Natural killer cell (primary cell): ENCODE measurements around the gene CSMD2. TPM values are rescaled to one million over a fixed set of nuclear protein-coding genes. Genes with fewer than 3 reads are reported as not detected.

Experiments used
- ATAC-seq, 3 donors: fragments of 150-1000 bp in 2 of 3; fragments of 200-7000 bp in 1 of 3; cut with Tn5 transposase; 1 replicate in 1 of 3; 2 replicates in 2 of 3; pipeline ENCODE4 v1.10.0; 2021; ENCODE audit warnings: mild to moderate bottlenecking in 2 of 3, moderate library complexity in 2 of 3
- DNase-seq, 2 donors: peaks; one replicate each; pipeline versions ENCODE4 v3.0.0 to v3.0.0-alpha.2; 2013 to 2021; ENCODE audit warnings: mixed read lengths in 1 of 2
- H3K27ac ChIP-seq: one replicate; pipeline ENCODE4 v1.5.1; 2013; ENCODE audit warnings: mild to moderate bottlenecking, low read length
- H3K27me3 ChIP-seq: one replicate; pipeline ENCODE4 v1.6.1; 2013; ENCODE audit warnings: low read length; ENCODE audit not compliant: control insufficient read depth, insufficient read depth
- H3K36me3 ChIP-seq: one replicate; pipeline ENCODE4 v1.6.1; 2013; ENCODE audit warnings: low read length; ENCODE audit not compliant: control insufficient read depth, insufficient read depth
- H3K4me1 ChIP-seq: one replicate; pipeline ENCODE4 v1.6.1; 2013; ENCODE audit warnings: low read length; ENCODE audit not compliant: control insufficient read depth, insufficient read depth
- H3K4me3 ChIP-seq: one replicate; pipeline ENCODE4 v1.5.1; 2013; ENCODE audit warnings: low read length
- H3K9me3 ChIP-seq: one replicate; pipeline ENCODE4 v1.6.1; 2013; ENCODE audit warnings: low read length; ENCODE audit not compliant: control insufficient read depth, insufficient read depth
- H3K27ac Mint-ChIP-seq, 2 donors: one replicate each; pipeline ENCODE4 v1.8.0; 2022; ENCODE audit warnings: mild to moderate bottlenecking in 2 of 2, mixed read lengths in 2 of 2, moderate library complexity in 1 of 2
- H3K27me3 Mint-ChIP-seq, 2 donors: one replicate each; pipeline ENCODE4 v1.8.0; 2022; ENCODE audit warnings: low read depth in 2 of 2, mixed read lengths in 2 of 2
- H3K36me3 Mint-ChIP-seq: one replicate; pipeline ENCODE4 v1.8.0; 2022; ENCODE audit warnings: mixed read lengths
- H3K4me1 Mint-ChIP-seq, 2 donors: one replicate each; pipeline ENCODE4 v1.8.0; 2022; ENCODE audit warnings: mixed read lengths in 2 of 2
- H3K4me3 Mint-ChIP-seq: one replicate; pipeline ENCODE4 v1.8.0; 2022; ENCODE audit warnings: mild to moderate bottlenecking, moderate library complexity, mixed read lengths
- H3K9me3 Mint-ChIP-seq, 2 donors: one replicate each; pipeline ENCODE4 v1.8.0; 2022; ENCODE audit warnings: mixed read lengths in 2 of 2
- CTCF ChIP-seq: fragments of 200-600 bp; IDR thresholded peaks from one replicate; pipeline ENCODE4 v1.8.0; 2022; ENCODE audit warnings: antibody characterized with exemption
- WGBS: methylation state at CpG from one replicate; pipeline ENCODE4 v1.1.7; 2013; ENCODE audit warnings: missing lambda C conversion rate; ENCODE audit not compliant: insufficient coverage; 5-methylcytosine and 5-hydroxymethylcytosine counted together
- intact Hi-C: fragments of 100-400 bp; cut with micrococcal nuclease; formaldehyde crosslinking; loops from one replicate; pipeline ENCODE4 v1.14.2; 2022
- total RNA-seq, 4 donors: library from RNA; stranded (reverse); fragments of 120-200 nt in 1 of 4; gene quantifications; one replicate each; pipeline versions ENCODE4 v1.2.3 to v1.2.4, GENCODE V29; 2013 to 2022

CSMD2 gene
- total RNA-seq, 3 donors from 2014 or later (not counting 1 experiment from before 2014, with no cell fraction given): not detected

GRCh38 chr1:34037856-34038255 lies 127.2 kb downstream of the CSMD2 start:
- Mint-ChIP-seq H3K36me3 (no peaks in the 10 kb centered on the region), H3K27me3 (peaks cover 3 to 18% of the 10 kb centered on the region in 2 donors), H3K4me3 (no peak overlapping the region), H3K4me1 (no peaks in the 10 kb centered on the region), H3K27ac (no peak overlapping the region), H3K9me3 (no peaks in the 10 kb centered on the region)
- Histone ChIP-seq H3K36me3 (no peaks in the 10 kb centered on the region), H3K27me3 (no peaks in the 10 kb centered on the region), H3K4me3 (no peak overlapping the region), H3K9me3 (no peaks in the 10 kb centered on the region), H3K4me1 (no peaks in the 10 kb centered on the region), H3K27ac (no peak overlapping the region)
- DNase-seq (no peak), ATAC-seq (no peak)
- intact Hi-C loops: no loop called here
- WGBS: 38% methylated on average over 2 of the region's 7 CpGs
- no peak for TF ChIP-seq CTCF

GRCh38 chr1:34037109-34037508 lies 127.9 kb downstream of the CSMD2 start:
- ATAC-seq: no peak

GRCh38 chr1:34034036-34034435 lies 131.0 kb downstream of the CSMD2 start:
- no peaks in the 10 kb centered on the region for H3K4me1 Mint-ChIP-seq
- intact Hi-C loops: no loop called here
- H3K9me3 ChIP-seq: no peaks in the 10 kb centered on the region
- no peaks in the 10 kb centered on the region for H3K36me3 ChIP-seq
- H3K4me3 Mint-ChIP-seq: no peak overlapping the region
- 79% methylated on average over 3 of the region's 5 CpGs for WGBS
- no peak for TF ChIP-seq CTCF
- H3K27me3 ChIP-seq: no peaks in the 10 kb centered on the region
- peaks cover 5 to 31% of the 10 kb centered on the region in 2 donors for H3K27me3 Mint-ChIP-seq
- no peaks in the 10 kb centered on the region for H3K9me3 Mint-ChIP-seq
- no peak for ATAC-seq
- no peak for DNase-seq
- H3K27ac Mint-ChIP-seq: no peak overlapping the region
- H3K27ac ChIP-seq: no peak overlapping the region
- no peaks in the 10 kb centered on the region for H3K36me3 Mint-ChIP-seq
- H3K4me1 ChIP-seq: no peaks in the 10 kb centered on the region
- no peak overlapping the region for H3K4me3 ChIP-seq

More at GRCh38 chr1:34037109-34037508, 127.9 kb downstream of the CSMD2 start:
- no peaks in the 10 kb centered on the region for H3K4me1 Mint-ChIP-seq
- Histone ChIP-seq H3K36me3 (no peaks in the 10 kb centered on the region), H3K27ac (no peak overlapping the region), H3K9me3 (no peaks in the 10 kb centered on the region), H3K4me3 (no peak overlapping the region), H3K4me1 (no peaks in the 10 kb centered on the region), H3K27me3 (no peaks in the 10 kb centered on the region)
- no peak for DNase-seq
- no peaks in the 10 kb centered on the region for H3K36me3 Mint-ChIP-seq
- no peak overlapping the region for H3K27ac Mint-ChIP-seq
- H3K9me3 Mint-ChIP-seq: no peaks in the 10 kb centered on the region
- no peak overlapping the region for H3K4me3 Mint-ChIP-seq
- 67% methylated on average over 8 of the region's 8 CpGs for WGBS
- intact Hi-C loops: no loop called here
- peaks cover 3 to 24% of the 10 kb centered on the region in 2 donors for H3K27me3 Mint-ChIP-seq
- TF ChIP-seq CTCF: no peak

GRCh38 chr1:34029954-34030353 lies 135.1 kb downstream of the CSMD2 start:
- no peak for ATAC-seq
- Mint-ChIP-seq H3K36me3 (no peaks in the 10 kb centered on the region), H3K9me3 (no peaks in the 10 kb centered on the region), H3K4me1 (no peaks in the 10 kb centered on the region), H3K27me3 (peaks cover 18 to 58% of the 10 kb centered on the region in 2 donors), H3K4me3 (no peak overlapping the region), H3K27ac (no peak overlapping the region)
- Histone ChIP-seq H3K36me3 (no peaks in the 10 kb centered on the region), H3K4me3 (no peak overlapping the region), H3K4me1 (no peaks in the 10 kb centered on the region), H3K9me3 (no peaks in the 10 kb centered on the region), H3K27me3 (no peaks in the 10 kb centered on the region), H3K27ac (no peak overlapping the region)
- intact Hi-C loops: no loop called here
- TF ChIP-seq CTCF: no peak
- DNase-seq: no peak
- WGBS: 100% methylated on average over 2 of the region's 2 CpGs
